Left kidney (tissue), 2 donors: ENCODE data around the gene EMX2. TPM values are rescaled to one million over a fixed set of nuclear protein-coding genes. Genes with fewer than 3 reads are reported as not detected.

Source experiments
- DNase-seq: peaks from one replicate; pipeline ENCODE4 v3.0.0-alpha.2; 2013
- polyA plus RNA-seq: library from polyadenylated mRNA; unstranded; fragments of 120-200 nt; gene quantifications from one replicate; pipeline ENCODE4 v1.2.1, GENCODE V29; 2013; ENCODE audit not compliant: insufficient read length

The EMX2 gene
- polyA plus RNA-seq, 1 donor, result 177 TPM

DNA sequence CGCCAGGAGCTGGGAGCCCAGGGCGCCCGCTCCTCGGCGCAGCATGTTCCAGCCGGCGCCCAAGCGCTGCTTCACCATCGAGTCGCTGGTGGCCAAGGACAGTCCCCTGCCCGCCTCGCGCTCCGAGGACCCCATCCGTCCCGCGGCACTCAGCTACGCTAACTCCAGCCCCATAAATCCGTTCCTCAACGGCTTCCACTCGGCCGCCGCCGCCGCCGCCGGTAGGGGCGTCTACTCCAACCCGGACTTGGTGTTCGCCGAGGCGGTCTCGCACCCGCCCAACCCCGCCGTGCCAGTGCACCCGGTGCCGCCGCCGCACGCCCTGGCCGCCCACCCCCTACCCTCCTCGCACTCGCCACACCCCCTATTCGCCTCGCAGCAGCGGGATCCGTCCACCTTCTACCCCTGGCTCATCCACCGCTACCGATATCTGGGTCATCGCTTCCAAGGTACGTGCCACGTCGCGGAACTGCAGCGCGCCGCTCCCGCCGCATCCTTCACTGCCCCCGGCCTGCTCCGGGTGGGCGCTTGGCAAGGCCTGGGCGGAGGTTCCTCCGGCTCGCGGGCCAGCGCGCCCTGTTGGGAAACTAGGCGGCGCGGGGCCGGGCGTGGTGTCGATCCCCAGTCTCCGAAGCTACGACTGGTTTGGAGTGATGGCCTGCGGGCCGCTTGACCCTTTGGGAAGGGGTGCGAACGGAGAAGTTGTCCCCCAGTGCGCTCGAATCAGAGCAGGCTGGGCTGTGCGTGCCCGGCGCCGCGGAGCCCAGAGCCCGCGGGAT is 868 bp downstream of the EMX2 start:
- peak; percentile 22 for DNase-seq

DNA sequence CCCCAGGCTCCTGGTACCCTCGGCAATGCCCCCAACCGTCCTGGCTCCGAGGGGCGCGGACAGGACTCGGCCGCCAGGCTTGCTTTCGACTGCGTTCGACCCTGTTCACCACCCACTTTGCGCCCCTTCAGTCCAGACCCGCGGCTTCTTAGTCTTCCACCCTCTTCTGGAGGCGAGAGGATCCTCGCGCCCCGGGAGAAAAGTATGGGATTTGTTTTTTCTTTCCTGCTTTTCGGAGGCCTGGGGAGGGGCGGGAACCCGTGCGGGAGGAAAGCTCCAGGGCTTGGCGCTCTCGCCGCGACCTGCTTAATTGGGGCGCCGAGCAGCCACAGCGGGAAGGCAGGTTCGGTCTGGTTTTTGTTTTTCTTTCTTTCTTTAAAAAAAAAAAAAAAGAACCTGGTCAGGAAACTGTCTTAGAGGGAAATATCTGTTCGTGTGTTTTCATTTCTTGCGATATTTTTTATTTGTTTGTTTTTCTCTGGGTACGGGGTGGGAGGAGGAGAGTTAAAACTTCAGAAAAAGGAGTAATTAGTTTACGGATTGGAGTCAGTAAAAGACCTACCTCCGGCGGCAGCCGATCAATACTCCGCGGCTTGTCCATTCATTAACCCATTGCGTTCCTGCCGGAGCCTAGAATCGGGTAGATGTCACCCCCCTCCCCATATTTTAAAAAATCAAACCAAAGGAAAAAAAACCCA is 1.6 kb downstream of the EMX2 start:
- DNase-seq, result peak; percentile 25

GRCh38 chr10:117544711-117545140 is 2.2 kb downstream of the EMX2 start:
- DNase-seq, result peak; percentile 19

GRCh38 chr10:117545141-117546019 is 2.8 kb downstream of the EMX2 start:
- peak; percentile 15 for DNase-seq

DNA sequence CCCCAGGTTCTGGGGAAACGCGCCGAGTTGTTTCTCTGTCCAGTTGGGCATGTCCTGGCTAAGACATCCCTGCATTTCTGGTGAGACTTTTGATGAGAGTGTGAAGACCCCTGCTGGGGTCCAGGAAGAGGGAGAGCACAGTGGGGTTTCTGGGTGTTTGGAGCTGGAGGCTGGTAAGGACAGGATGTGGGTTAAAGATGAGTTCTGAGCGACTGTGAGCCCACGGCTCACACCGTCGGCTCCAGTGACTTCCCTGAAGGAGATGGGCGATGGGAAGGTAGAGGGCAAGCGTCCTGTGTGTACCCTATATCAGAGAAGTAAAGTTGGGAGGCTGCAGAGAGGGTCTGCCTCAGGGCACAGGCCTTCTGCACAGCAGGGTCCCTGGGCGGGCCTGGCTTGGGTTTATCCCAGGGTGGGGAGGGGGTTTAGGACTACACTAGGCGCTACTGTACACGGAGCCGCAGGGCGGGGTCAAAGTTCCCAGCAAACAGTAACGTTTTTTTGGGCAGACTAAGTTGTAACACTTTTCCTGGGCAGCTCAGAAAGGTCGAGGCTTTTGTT is 3.6 kb downstream of the EMX2 start:
- DNase-seq, result no peak

DNA sequence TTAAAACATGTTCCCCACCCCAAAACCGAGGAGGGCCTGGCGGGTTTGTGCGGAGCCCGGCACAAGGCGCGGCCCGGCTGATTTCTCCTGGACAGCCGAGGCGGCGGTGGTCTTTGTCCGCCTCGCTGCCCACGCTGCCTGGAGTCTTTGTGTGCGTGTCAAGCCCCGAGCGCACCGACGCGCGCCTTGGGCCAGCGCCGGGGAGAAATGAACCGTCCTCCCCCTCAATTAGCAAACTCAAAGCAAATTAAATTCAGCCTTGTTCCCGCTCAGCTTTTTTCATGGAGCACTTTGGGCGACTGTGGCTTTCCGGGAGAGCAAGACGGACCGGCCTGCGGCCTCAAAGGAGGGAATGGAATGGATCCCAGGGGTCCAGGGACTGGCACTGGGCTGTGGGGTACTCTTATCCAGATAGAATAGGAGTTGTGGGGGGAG is 4.1 kb downstream of the EMX2 start:
- DNase-seq, result peak; percentile 17

DNA sequence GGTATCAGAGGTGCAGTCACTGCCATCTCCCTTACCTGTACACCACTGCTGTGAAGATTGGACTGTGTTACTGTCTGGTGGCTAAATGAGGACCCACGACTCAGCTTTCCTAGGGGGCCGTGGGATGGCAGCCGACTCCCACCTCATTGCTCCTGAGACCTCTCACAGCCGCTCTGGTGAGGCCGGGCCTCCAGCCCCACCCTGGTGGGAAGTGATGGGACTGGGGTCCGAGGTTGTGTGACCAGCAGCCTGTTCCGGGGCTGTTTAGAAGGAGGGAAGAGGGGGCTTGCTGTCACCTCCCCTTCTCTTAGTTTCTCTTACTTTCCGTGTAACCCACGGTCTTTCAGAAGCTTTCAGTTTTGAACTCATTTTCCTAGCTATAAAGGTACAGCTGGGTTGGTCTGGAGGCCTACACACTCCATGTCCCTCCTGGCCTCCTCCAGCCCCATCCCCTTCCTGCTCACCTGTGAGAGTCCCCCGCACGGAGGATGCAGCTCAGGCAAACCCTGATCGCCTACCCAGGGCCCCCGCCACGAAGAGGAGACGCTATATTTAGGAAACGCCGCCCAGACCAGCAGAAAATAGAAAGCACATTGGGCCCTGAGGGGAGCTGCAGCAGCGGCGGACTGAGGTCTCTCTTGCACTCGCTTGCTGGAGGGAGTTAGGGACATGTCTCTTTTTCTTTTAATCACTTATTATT is 4.6 kb downstream of the EMX2 start:
- DNase-seq, result no peak

DNA sequence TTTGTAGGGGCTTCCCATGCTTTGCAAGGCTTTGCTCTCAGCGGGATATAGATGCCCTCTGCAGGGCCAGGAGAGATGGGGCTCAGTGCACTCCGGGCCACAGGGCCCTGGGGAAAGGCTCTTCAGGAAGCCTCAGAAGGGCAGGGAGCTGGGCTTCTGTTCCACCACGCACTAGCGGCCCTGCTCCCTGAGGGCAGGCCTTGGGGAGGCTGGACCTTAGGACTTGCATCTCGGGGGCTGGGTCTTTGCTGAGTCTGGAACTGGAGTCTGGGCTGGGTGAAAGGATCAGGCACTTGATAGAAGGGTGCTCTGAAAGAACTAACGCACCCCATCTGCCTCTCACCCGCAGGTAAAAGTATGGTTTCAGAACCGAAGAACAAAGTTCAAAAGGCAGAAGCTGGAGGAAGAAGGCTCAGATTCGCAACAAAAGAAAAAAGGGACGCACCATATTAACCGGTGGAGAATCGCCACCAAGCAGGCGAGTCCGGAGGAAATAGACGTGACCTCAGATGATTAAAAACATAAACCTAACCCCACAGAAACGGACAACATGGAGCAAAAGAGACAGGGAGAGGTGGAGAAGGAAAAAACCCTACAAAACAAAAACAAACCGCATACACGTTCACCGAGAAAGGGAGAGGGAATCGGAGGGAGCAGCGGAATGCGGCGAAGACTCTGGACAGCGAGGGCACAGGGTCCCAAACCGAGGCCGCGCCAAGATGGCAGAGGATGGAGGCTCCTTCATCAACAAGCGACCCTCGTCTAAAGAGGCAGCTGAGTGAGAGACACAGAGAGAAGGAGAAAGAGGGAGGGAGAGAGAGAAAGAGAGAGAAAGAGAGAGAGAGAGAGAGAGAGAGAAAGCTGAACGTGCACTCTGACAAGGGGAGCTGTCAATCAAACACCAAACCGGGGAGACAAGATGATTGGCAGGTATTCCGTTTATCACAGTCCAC is 5.4 kb downstream of the EMX2 start:
- no peak for DNase-seq

- DNase-seq, result no peak
These were observed 6.6 kb downstream of the EMX2 start for GRCh38 chr10:117549100-117549585.

DNA sequence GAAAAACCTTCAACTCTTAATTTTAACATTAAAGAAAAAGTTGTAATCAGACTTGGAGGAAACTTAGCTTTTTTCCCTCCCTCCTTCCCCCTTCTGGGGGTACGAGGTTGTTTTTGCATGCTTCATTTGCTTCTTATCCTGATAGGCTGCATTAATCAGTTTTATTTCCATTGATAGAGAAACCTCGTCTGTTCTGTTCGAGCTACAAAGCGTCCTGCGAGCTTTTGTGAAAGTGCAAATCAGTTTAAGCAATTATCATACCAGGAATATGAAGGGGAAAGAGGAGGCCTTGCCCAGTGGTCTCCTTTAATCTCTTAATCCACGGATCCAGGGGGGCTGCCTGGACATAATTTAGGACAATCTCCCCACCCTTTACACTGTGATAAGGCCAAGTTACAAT is 7.5 kb downstream of the EMX2 start:
- peak; percentile 28 for DNase-seq

DNA sequence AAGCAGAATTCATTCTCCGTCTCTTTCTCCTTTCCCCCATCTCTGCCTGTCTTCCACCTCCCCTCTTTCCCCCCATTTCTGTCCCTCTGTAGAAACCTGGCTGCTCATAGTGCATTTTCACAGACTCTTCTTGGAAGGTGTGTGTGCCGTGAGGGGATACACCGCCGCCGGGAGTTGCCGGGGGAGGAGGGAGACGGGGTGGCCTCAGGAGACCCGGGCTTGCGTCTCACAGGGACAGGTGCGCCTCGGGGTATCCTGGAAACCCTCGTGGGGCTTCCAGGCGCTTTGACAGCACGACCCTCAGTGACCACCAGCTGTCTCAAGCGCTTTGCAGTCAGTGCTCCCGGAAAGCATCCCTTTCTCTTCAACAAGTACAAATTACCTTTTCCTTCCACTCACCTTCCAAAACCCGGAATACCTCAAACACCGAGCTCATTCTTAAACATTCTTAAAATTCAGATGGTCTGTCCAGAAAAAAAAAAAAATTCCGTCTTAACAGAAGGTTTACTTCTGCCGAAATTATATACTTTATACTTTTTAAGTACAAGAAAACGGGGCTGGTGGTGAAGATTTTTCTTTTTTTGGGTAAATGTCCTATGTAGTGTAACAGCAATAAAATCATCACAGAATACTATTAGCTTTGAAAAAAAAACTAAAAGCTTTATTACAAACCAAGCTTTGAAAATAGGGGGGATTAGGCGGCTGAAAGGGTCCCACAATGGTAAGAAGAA is 8.2 kb downstream of the EMX2 start:
- peak; percentile 28 for DNase-seq

DNA sequence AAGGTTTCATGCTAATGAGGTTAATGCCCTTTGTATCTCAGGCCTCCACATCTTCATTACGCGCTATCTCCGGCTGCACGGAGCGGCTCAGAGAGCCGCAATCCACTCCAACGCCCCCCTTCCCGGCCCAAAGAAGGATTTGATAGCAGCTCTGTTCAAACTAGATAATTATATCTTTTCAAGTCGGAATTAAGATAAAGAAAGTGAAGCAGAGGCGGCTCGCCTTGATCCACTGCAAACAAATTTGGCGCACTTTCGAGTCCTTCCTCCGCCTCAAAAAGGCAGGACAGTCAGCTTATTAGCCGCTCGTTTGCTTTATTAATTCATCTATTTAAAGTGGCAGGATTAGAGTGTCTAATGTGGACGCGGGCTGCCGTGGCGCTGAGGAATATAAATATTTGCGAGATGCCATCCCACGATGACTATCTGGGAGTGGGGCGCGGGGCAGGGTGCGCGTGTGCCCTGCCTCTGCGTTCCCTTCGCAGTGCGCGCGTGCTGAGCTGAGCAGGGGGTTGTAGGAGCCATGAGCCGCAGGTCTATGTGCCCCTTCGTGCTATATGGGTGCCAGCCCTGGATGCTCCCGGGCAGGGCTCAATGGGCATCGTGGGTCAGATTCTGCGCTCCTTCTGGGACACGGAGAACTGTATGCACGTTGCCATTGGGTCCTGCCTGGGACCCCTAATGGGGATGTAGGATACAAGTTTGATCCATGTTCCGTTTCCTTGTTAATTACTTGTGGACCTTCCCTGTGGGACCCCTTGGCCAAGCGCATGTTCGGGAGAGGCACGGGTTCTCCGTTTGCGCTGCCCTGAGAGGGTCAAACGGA is 9.0 kb downstream of the EMX2 start:
- peak; percentile 22 for DNase-seq

GRCh38 chr10:117552156-117552631 is 9.6 kb downstream of the EMX2 start:
- DNase-seq, result peak; percentile 45

DNA sequence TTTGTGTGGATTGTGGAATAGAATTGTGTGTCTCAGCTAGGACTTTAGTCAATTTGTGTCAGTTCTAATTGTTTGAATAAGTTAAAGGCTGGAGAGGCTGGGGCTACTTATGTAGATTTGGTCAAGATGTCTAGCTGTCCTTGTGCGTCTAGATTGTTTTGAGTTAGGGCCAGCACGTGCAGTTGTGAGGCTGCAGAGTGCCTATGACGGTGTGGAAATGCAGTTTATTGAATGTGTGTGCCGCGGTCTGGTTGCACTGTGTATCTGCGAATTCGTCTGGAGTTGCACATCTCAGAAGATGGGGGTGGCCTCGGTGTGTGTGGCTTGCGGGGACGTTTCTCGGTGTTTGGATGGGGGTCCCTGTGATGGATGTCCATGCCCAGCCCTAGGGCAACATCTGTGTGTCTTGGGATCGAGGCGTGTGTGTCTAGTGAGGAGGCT is 10.2 kb downstream of the EMX2 start:
- DNase-seq, result peak; percentile 32

DNA sequence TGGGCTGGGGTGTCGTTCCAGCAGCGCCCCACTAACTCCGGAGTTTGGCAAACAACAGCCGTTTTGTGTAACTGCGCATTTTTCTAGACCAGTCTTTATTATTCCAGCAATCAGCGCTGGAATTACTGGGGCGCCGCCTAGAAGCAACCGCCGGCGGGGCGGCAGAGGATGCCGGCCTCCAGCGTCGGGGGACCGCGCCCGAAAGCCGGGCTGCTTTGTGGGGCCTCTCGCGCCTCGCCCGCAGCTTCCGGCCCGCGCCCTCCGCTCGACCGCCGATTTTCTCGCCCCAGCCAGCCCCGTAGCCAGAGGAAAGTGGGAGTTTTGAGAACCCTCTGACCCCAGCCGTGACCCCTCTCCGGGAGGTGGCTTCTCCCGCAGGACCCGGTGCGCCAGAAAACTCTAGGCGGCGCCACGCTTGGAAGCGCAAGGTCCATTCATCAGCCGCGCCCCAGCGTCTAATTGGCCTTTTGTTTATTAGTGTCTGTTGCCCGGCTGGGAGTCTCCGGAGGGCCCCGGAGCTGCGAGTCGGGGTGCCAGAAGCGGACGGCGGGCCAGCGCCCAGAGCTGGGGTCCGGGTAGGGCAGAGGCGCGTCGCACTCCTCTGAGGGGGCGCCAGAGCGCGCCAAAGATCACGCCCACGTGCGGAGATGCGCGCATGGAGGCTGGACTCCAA is 10.7 kb downstream of the EMX2 start:
- peak; percentile 65 for DNase-seq

- DNase-seq, result no peak
These were observed 11.2 kb downstream of the EMX2 start for GRCh38 chr10:117553815-117554172.

DNA sequence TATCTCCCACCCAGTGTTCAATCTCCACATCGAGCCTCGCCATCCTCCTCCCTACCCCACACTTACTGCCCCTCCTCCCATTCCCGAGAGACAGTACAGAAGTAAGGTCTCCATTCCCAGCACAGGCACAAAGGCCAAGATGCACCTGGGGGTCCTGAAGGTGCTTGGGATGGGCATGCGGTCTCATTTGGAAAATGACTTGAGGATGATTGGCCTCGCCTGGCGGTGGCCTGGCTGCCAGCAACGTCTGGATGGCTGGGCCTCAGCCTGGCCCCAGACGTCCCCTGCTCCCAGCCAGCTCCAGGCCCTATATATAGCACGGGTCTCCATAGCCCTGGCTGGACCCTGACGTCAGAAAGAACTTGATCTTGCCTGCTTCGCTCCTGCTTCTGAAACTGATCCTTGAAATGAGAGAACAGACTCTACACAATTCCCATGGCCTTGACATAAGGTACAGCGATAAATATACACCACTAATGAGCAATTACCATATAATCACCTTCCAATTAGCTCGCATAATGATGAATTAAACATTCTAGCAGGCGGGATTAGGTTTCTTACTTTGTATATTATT is 11.8 kb downstream of the EMX2 start:
- DNase-seq, result no peak
